ENCODE measurements around the gene PACSIN2.

The PACSIN2 gene

DNA sequence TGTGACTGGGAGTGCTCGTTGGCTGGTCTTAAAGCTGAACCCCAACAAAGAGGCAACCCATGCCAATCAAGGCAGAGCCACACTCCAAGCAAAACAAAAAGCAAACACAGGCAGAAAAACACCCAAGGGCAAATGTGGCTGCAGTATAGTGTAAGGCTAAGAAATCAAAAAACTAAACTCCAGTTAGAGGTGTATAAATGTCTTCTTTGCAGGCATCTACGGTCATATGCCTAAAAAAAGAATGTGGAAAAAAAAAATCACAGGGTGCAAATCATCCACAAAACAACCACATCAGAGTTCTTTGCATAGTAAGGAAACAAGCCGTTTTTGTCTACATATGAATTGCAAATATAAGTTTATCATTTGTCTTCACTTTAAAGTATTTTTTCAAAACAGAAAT, 185.6 kb downstream of the PACSIN2 start:
- TF ChIP-seq, protein P1, sequence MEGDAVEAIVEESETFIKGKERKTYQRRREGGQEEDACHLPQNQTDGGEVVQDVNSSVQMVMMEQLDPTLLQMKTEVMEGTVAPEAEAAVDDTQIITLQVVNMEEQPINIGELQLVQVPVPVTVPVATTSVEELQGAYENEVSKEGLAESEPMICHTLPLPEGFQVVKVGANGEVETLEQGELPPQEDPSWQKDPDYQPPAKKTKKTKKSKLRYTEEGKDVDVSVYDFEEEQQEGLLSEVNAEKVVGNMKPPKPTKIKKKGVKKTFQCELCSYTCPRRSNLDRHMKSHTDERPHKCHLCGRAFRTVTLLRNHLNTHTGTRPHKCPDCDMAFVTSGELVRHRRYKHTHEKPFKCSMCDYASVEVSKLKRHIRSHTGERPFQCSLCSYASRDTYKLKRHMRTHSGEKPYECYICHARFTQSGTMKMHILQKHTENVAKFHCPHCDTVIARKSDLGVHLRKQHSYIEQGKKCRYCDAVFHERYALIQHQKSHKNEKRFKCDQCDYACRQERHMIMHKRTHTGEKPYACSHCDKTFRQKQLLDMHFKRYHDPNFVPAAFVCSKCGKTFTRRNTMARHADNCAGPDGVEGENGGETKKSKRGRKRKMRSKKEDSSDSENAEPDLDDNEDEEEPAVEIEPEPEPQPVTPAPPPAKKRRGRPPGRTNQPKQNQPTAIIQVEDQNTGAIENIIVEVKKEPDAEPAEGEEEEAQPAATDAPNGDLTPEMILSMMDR (IDR thresholded peaks at IDR 0.05): no peak
- H3K9me3 ChIP-seq: no peaks in the 10 kb centered on the region
- no peak overlapping the region for H3K4me3 ChIP-seq (ENCODE audit: low read depth in 1 of 2, low read length in 1 of 2)
- no peaks in the 10 kb centered on the region for H3K27me3 ChIP-seq
- H3K27ac ChIP-seq: no peak overlapping the region
- no peaks in the 10 kb centered on the region for H3K4me1 ChIP-seq (ENCODE audit: control insufficient read depth in 1 of 2, insufficient read depth in 1 of 2, low read depth in 1 of 2, low read length in 1 of 2)
- H3K36me3 ChIP-seq: peaks cover 96% of the 10 kb centered on the region

DNA sequence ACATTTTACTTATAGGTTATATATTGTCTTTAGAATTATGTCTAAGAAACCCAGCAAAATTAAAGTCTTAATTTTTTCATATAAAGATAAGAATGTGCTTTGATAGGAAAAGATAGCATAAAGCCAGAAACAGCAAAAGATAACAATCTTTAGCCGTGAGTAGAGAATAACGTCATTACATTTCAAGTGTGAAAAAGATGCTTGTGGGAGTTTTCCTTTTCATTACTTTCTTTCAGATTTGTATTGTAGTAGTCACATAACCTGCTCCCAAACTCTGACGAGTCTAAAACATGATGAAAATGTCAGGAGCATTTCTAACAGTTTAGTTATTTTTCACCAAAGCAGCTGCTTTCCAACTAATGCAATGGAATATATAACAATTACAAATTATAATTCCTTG, 189.2 kb downstream of the PACSIN2 start:
- no peaks in the 10 kb centered on the region for H3K27me3 ChIP-seq
- H3K27ac ChIP-seq: no peak overlapping the region
- no peaks in the 10 kb centered on the region for H3K4me1 ChIP-seq (ENCODE audit: control insufficient read depth in 1 of 2, insufficient read depth in 1 of 2, low read depth in 1 of 2, low read length in 1 of 2)
- H3K4me3 ChIP-seq (ENCODE audit: low read depth in 1 of 2, low read length in 1 of 2): no peak overlapping the region
- TF ChIP-seq, protein P1 (IDR thresholded peaks at IDR 0.05): no peak
- H3K36me3 ChIP-seq: peaks cover 86% of the 10 kb centered on the region
- no peaks in the 10 kb centered on the region for H3K9me3 ChIP-seq

DNA sequence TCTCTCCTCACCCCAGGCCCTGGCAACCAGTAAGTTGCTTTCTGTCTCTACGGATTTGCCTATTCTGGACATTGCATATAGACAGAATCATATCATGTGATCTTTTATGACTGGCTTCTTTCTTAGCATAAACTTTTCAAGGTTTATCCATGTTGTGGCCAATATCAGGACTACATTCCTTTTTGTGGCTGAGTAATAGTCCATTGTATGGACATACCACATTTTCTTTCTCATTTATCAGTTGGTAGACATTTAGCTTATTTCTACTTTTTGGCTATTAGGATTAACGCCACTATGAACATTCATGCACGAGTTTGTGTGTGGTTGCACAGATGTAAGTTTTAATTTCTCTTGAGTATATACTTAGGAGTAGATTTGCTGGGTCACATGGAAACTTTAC, 193.6 kb downstream of the PACSIN2 start:
- TF ChIP-seq, protein P1 (IDR thresholded peaks at IDR 0.05): no peak
- H3K9me3 ChIP-seq: no peaks in the 10 kb centered on the region
- H3K4me1 ChIP-seq (ENCODE audit: control insufficient read depth in 1 of 2, insufficient read depth in 1 of 2, low read depth in 1 of 2, low read length in 1 of 2): peaks cover 0 to 8% of the 10 kb centered on the region in 2 experiments
- H3K27me3 ChIP-seq: no peaks in the 10 kb centered on the region
- no peak overlapping the region for H3K4me3 ChIP-seq (ENCODE audit: low read depth in 1 of 2, low read length in 1 of 2)
- H3K27ac ChIP-seq: no peak overlapping the region
- peaks cover 49% of the 10 kb centered on the region for H3K36me3 ChIP-seq

DNA sequence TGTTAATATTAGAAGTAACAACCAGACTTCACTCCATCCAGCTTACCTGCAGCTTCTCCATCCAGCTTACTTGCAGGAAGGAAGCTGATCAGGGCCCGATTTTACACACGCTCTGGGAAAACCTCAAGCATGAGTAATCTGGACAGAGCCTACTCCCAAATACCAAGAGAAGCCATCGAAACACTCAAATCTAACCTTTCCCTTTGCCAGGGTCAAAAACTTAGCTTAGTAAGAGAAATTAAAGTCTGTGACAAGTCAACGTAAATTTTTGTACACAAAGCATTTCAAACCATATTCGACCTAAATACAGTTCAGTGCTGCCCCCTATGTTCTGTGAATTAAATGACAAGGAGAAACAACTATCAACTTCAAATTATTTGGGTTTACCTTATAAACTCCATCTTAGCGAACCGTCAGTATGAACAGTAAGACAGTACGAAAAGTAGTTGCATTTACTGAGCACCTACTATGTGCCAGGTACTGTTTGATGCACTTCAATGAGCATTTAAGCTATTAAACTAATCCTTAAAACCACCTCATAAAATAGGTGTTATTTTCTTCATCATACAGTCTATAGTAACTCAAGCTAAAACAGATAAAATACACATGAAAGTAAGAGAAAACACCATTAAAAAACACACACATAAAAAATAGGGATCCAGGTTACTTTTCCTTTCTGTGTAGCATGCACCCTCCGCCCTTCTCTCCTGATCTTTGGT, 194.7 kb downstream of the PACSIN2 start:
- Histone ChIP-seq H3K4me3 (ENCODE audit: low read depth in 1 of 2, low read length in 1 of 2) (no peak overlapping the region), H3K27ac (peak overlapping the region; percentile 16)
- TF ChIP-seq, protein P1 (IDR thresholded peaks at IDR 0.05): peak; percentile 46

More for the DNA sequence above, 194.7 kb downstream of the PACSIN2 start:
- Histone ChIP-seq H3K4me1 (ENCODE audit: control insufficient read depth in 1 of 2, insufficient read depth in 1 of 2, low read depth in 1 of 2, low read length in 1 of 2) (peaks cover 0 to 8% of the 10 kb centered on the region in 2 experiments), H3K36me3 (peaks cover 48% of the 10 kb centered on the region), H3K27me3 (no peaks in the 10 kb centered on the region), H3K9me3 (no peaks in the 10 kb centered on the region)
